ENCODE measurements around the gene CYB5A.

Gene CYB5A

GRCh38 chr18:74276609-74277008 lies 15.2 kb downstream of the CYB5A start (continued):
- TF ChIP-seq, protein P1, sequence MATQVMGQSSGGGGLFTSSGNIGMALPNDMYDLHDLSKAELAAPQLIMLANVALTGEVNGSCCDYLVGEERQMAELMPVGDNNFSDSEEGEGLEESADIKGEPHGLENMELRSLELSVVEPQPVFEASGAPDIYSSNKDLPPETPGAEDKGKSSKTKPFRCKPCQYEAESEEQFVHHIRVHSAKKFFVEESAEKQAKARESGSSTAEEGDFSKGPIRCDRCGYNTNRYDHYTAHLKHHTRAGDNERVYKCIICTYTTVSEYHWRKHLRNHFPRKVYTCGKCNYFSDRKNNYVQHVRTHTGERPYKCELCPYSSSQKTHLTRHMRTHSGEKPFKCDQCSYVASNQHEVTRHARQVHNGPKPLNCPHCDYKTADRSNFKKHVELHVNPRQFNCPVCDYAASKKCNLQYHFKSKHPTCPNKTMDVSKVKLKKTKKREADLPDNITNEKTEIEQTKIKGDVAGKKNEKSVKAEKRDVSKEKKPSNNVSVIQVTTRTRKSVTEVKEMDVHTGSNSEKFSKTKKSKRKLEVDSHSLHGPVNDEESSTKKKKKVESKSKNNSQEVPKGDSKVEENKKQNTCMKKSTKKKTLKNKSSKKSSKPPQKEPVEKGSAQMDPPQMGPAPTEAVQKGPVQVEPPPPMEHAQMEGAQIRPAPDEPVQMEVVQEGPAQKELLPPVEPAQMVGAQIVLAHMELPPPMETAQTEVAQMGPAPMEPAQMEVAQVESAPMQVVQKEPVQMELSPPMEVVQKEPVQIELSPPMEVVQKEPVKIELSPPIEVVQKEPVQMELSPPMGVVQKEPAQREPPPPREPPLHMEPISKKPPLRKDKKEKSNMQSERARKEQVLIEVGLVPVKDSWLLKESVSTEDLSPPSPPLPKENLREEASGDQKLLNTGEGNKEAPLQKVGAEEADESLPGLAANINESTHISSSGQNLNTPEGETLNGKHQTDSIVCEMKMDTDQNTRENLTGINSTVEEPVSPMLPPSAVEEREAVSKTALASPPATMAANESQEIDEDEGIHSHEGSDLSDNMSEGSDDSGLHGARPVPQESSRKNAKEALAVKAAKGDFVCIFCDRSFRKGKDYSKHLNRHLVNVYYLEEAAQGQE (tag by site-specific recombination; IDR thresholded peaks at IDR 0.05): no peak
- TF ChIP-seq ZBTB7A (tag by site-specific recombination; IDR thresholded peaks at IDR 0.05; ENCODE audit: low read depth): no peak

DNA sequence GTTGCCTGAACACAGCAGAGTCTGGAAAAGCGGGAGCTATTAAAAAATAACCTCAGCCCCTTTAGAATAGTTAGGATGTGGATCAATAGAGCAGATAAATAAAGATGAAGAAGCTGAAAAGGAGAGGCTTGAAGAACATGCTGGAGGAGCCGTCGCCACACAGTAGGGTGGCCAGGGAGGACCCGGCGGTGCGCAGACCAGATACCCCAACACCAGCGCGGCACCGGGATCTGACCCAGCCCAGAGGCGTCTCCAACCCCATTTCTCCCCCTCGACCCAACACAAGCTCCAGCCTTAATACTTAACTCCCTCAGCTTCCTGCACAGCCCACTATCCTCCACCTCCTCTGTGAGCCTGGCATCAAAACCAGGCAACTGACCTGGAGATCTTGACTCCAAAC lies 16.0 kb downstream of the CYB5A start:
- no peak for TF ChIP-seq ZNF704 (tag by site-specific recombination; IDR thresholded peaks at IDR 0.05)
- TF ChIP-seq, protein P2, sequence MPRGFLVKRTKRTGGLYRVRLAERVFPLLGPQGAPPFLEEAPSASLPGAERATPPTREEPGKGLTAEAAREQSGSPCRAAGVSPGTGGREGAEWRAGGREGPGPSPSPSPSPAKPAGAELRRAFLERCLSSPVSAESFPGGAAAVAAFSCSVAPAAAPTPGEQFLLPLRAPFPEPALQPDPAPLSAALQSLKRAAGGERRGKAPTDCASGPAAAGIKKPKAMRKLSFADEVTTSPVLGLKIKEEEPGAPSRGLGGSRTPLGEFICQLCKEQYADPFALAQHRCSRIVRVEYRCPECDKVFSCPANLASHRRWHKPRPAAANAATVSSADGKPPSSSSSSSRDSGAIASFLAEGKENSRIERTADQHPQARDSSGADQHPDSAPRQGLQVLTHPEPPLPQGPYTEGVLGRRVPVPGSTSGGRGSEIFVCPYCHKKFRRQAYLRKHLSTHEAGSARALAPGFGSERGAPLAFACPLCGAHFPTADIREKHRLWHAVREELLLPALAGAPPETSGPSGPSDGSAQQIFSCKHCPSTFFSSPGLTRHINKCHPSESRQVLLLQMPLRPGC (tag by site-specific recombination; IDR thresholded peaks at IDR 0.05): no peak
- TF ChIP-seq PRDM10 (tag by site-specific recombination; IDR thresholded peaks at IDR 0.05): no peak
- TF ChIP-seq ZNF830 (tag by site-specific recombination; IDR thresholded peaks at IDR 0.05; ENCODE audit: low read depth): no peak
- no peak for TF ChIP-seq ZNF623 (tag by site-specific recombination; IDR thresholded peaks at IDR 0.05)
- TF ChIP-seq ZNF140 (tag by site-specific recombination; IDR thresholded peaks at IDR 0.05): no peak
- no peak for TF ChIP-seq TRIM28 (IDR thresholded peaks at IDR 0.05; ENCODE audit: borderline replicate concordance, low read length)
- no peak for TF ChIP-seq ZNF132 (tag by site-specific recombination; IDR thresholded peaks at IDR 0.05; ENCODE audit: borderline replicate concordance)
- TF ChIP-seq ZNF768 (tag by site-specific recombination; IDR thresholded peaks at IDR 0.05): no peak
- TF ChIP-seq, protein P3, sequence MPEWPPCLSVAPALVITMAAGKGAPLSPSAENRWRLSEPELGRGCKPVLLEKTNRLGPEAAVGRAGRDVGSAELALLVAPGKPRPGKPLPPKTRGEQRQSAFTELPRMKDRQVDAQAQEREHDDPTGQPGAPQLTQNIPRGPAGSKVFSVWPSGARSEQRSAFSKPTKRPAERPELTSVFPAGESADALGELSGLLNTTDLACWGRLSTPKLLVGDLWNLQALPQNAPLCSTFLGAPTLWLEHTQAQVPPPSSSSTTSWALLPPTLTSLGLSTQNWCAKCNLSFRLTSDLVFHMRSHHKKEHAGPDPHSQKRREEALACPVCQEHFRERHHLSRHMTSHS (tag by site-specific recombination; IDR thresholded peaks at IDR 0.05): no peak
- no peak for TF ChIP-seq ZFP3 (tag by site-specific recombination; IDR thresholded peaks at IDR 0.05; ENCODE audit: low read depth)
- no peaks in the 10 kb centered on the region for H3K9me3 ChIP-seq (ENCODE audit: control insufficient read depth, insufficient read depth, low read depth, low read length)
- H3K27ac ChIP-seq (ENCODE audit: extremely low read depth, low read depth, low read length): no peak overlapping the region
- ChIA-PET CTCF (interaction anchor here (0.6 kb wide), 1 partner anchor 9 kb away, joined by 4 read pairs; no protein-coding TSS in a partner anchor), POLR2A (no interaction called here)
- 0 out of 2 replicates have a peak, but pooled peaks cover 2% of the 10 kb centered on the region for H3K4me1 ChIP-seq (ENCODE audit: control insufficient read depth, insufficient read depth, low read length)
- no peak overlapping the region for H3K4me3 ChIP-seq (ENCODE audit: low read depth, low read length)
- H3K36me3 ChIP-seq (ENCODE audit: control insufficient read depth in 2 of 2, insufficient read depth in 1 of 2, low read length in 2 of 2): no peaks in the 10 kb centered on the region

All from HEK293 (cell line).